Stimulated activated CD4-positive, alpha-beta T cell treated with anti-CD3 and anti-CD28 coated beads, Interleukin-12 subunit alpha, Interleukin-12 subunit beta, amount 100 ng/mL, for 48 hours (primary cell): ENCODE results near the gene ZBTB9.

ENCODE experiments used
- DNase-seq, 3 donors: peaks; one replicate each; pipeline ENCODE4 v3.0.0-alpha.2; 2020; ENCODE audit warnings: low read depth in 2 of 3, low spot score in 1 of 3

The ZBTB9 gene

GRCh38 chr6:33432546-33432945, 21.8 kb upstream of the ZBTB9 start:
- no peak for DNase-seq

GRCh38 chr6:33433001-33433543, 21.3 kb upstream of the ZBTB9 start:
- no peak for DNase-seq

- DNase-seq = no peak
These were observed 20.7 kb upstream of the ZBTB9 start for GRCh38 chr6:33433544-33434191.

- DNase-seq = no peak
These were observed 19.4 kb upstream of the ZBTB9 start for GRCh38 chr6:33434961-33435360.

DNA sequence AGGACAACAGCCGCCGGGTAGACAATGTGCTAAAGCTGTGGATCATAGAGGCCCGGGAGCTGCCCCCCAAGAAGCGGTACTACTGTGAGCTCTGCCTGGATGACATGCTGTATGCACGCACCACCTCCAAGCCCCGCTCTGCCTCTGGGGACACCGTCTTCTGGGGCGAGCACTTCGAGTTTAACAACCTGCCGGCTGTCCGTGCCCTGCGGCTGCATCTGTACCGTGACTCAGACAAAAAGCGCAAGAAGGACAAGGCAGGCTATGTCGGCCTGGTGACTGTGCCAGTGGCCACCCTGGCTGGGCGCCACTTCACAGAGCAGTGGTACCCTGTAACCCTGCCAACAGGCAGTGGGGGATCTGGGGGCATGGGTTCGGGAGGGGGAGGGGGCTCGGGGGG, 16.7 kb upstream of the ZBTB9 start:
- no peak for DNase-seq

DNA sequence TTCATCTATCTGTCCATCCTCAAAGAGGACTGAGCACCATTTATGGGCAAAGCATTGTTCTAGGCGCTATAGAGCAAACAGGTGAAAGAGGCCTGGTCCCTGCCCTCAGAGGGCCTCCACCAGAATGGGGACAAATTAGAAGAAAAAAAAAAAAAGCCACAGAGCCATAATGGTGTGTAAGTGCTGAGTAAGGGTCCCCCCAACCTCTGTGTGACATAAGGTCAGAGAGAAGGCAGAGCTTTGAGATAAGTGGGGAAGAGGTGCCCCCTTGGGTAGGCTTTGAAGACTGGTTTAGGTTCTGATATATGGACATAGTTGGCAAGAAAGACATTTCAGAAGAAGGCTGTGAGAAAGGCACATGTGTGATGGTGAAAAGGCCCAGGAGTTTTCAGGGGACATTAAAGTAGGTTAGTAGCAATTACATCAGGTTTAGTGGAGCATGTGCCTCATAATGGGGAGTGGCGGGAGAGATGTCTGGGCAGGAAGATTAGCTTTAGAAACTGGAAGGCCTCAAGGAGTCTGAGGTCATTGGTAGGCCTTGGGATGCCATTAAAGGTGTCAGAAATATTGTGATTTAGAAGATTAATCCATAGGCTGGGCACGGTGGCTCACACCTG, 15.3 kb upstream of the ZBTB9 start:
- no peak for DNase-seq

DNA sequence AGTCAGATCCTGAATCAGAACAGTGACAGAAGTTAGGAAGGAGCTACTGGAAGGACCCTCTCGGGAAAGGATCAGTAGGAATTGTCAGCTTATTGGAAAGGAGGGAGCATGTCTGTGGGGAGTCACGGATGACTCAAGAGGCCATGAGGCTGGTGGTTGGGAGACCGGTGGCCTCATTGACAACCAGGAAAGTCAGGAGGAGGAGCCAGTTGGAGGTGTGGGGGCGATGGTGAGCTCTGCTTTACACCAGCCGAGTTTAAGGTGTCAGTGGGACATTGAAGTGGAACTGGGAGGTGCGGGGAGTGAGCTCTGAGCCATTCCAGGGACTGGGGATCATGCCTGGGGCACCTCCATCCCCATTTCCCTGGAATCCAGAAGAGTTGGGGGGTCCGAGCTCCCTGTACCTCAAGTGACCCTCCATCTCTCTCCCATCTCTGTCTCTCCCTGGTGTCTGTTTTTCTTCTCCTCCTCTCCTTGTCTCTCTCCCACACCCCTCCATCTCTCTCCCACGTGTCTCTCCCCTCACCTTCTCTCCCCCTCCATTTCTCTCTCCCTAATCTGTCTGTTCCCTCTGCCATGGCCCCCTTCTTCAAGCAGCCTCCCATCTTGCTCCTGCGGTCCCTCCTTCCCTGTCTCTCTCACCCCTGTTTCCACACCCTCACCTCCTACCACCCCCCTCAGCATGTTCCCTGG, 14.3 kb upstream of the ZBTB9 start:
- DNase-seq = no peak

GRCh38 chr6:33440649-33441309, 13.6 kb upstream of the ZBTB9 start:
- DNase-seq = no peak

DNA sequence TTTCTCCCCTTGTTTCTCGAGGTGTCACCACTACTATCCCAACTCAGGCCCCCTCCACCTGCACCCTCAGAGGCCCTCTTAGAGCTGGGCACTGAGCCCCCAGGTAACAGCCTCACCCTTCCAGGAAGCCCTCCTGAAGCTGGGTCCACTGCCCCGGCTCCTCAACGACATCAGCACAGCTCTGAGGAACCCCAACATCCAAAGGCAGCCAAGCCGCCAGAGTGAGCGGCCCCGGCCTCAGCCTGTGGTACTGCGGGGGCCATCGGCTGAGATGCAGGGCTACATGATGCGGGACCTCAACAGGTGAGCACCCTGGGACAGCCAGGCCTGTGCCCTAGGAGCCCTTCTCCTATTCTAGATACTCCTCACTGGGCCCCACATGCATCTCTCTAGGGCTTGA, 12.9 kb upstream of the ZBTB9 start:
- DNase-seq = no peak

- DNase-seq = no peak
These were observed 12.1 kb upstream of the ZBTB9 start for GRCh38 chr6:33442283-33442682.

GRCh38 chr6:33443025-33443424, 11.4 kb upstream of the ZBTB9 start:
- no peak for DNase-seq

DNA sequence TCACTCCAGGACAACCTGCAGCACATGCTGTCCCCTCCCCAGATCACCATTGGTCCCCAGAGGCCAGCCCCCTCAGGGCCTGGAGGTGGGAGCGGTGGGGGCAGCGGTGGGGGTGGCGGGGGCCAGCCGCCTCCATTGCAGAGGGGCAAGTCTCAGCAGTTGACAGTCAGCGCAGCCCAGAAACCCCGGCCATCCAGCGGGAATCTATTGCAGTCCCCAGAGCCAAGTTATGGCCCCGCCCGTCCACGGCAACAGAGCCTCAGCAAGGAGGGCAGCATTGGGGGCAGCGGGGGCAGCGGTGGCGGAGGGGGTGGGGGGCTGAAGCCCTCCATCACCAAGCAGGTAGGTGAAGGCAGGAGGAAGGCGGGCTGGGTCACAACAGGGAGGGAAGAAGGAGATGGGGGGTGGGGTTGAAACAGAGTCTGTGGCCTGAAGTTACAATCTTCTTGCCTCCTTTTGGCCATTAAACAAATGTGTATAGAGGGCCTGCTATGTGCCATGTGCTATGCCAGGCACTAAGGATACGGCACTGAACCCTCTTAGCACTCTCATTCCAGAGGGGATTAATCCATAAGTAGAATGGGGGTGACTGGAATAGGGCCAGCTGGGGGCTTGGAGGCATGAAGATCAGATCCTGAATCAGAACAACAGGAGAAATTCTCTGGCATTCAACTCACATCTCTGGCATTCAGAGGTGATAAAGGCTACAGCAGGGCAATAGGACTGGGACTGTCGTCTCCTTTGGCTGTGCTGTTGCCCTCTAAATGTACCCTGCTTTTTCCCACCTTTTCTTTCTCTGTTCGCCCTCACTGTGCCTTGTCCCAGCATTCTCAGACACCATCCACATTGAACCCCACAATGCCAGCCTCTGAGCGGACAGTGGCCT, 10.5 kb upstream of the ZBTB9 start:
- DNase-seq = no peak

GRCh38 chr6:33445119-33445603, 9.2 kb upstream of the ZBTB9 start:
- no peak for DNase-seq

- DNase-seq = no peak
These were observed 8.0 kb upstream of the ZBTB9 start for GRCh38 chr6:33446356-33446755.

DNA sequence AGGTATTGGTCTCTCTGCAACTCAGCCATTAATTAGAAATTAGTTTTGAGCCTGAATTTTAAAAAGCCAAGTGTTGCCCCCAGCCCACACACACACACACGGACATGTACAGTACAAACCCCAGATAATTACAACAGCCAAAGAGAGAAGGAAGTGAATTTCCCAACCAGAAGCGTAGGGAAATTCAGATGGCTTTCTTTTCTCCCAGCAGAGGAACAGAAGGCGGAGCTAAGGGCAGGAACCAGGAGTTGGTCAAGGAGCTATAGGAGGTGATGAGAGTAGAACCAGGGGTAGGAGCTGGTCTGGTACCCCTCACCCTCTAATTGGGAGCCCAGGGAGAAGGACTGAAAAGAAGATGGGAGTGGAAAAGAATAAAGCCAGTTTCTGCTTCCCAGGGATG, 3.9 kb upstream of the ZBTB9 start:
- DNase-seq = no peak

- DNase-seq = no peak
These were observed 2.8 kb upstream of the ZBTB9 start for GRCh38 chr6:33451606-33452005.

- DNase-seq = no peak
These were observed 1.9 kb upstream of the ZBTB9 start for GRCh38 chr6:33452496-33452895.

- no peak for DNase-seq
These were observed 875 bp upstream of the ZBTB9 start for GRCh38 chr6:33453393-33454008.

DNA sequence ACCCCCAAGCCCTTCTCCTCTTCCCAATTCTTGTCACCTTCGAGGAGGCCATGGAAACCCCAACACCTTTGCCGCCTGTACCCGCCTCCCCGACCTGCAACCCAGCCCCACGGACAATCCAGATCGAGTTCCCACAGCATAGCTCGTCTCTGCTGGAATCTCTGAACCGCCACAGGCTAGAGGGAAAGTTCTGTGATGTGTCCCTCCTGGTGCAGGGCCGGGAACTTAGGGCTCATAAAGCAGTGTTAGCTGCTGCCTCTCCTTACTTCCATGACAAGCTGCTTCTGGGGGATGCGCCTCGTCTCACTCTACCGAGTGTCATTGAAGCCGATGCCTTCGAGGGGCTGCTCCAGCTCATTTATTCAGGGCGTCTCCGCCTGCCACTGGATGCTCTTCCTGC, 675 bp downstream of the ZBTB9 start:
- no peak for DNase-seq

DNA sequence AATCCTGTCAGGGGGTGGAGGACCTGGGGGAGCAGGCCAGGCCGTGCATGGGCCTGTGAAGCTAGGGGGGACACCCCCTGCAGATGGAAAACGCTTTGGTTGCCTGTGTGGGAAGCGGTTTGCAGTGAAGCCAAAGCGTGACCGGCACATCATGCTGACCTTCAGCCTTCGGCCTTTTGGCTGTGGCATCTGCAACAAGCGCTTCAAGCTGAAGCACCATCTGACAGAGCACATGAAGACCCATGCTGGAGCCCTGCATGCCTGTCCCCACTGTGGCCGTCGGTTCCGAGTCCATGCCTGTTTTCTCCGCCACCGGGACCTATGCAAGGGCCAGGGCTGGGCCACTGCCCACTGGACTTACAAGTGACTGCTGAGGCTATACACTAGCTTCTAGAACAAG, 1.8 kb downstream of the ZBTB9 start:
- DNase-seq = no peak
